HG03196 (cell line): Measurements from ENCODE around the gene CCDC146.
A peak's percentile ranks its signal among the peaks of the same experiment; 100 is the strongest.
"Not testable (repeated sequence)": the region's sequence is repeated elsewhere in the genome, so short reads cannot be mapped to it uniquely, and the experiment has no call there.

Experiments
- ATAC-seq: cut with Tn5 transposase; IDR thresholded peaks from one replicate; pipeline ENCODE4 v1.9.1; 2021; ENCODE audit not compliant: unreplicated experiment

CCDC146 gene

DNA sequence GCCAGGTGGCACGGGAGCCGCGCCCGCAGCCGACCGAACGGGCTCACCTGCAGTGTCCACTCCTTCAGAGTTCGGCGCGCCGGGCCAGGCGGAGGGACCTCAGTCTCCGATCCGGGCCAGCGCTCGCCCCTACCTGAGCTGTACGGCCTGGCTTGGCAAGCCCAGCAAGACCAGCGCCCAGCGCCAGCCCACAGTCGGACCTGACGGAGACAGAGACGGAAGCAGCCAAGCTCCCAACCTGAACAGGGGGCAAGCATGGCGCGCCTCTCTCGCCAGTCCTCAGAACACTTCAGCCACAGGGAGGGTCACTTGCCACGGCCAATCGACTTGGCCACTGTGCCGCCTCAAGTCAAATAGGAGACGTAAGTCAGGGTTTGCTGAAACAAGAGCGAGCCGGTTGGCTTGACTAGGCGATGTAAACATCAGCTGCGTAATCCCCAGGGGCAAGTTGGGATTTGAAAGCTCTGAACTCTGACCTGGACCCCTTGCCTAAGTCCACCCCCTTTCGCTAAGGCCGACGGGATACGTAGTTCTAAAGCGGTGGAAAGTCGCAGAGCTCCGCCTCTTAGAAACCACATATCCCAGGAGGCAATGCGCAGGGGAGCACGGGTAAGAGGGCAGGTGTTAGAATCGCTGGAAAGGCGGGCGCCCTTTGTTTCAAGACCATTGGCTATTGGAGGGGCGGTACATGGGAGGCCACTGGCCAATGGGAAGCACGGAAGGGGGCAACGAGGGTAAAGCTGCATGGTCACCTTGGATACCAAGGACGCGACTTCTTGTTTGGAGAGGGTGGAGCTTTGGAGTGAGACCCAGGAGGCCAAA is at the start of gene CCDC146:
Gene CCDC146 (plus strand): TSS at position 756 of the 822 bp plus-strand sequence. CDS start 45,054 bp downstream, outside the sequence.
- ATAC-seq: peak; percentile 97

GRCh38 chr7:77074786-77075396 is 47.5 kb upstream of the CCDC146 start:
- not testable (repeated sequence) for ATAC-seq

- ATAC-seq: not testable (repeated sequence)
These were observed 45.4 kb upstream of the CCDC146 start for GRCh38 chr7:77077060-77077459.

- ATAC-seq: not testable (repeated sequence)
These were observed 43.3 kb upstream of the CCDC146 start for GRCh38 chr7:77079112-77079511.

DNA sequence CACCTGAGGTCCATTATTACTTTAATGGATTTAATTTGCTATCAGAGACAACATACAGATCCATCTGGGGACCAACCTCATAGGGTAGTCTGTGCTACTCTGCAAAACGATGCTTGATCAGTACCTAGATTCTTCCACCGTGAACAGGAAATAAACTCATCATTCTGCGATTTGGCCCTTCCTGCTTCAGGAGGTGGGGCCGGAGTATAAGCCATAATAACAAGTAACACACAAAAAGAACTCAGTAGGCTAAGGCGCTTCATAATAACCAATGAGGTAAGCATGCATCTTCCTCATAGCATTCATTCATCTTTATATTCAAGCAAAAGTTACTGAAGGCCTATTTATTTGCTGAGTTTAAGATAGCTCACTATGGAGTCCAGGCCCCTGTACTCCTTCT is 42.8 kb upstream of the CCDC146 start:
- ATAC-seq: not testable (repeated sequence)

- ATAC-seq: not testable (repeated sequence)
These were observed 42.2 kb upstream of the CCDC146 start for GRCh38 chr7:77080236-77080635.

GRCh38 chr7:77082192-77082591 is 40.2 kb upstream of the CCDC146 start:
- not testable (repeated sequence) for ATAC-seq

DNA sequence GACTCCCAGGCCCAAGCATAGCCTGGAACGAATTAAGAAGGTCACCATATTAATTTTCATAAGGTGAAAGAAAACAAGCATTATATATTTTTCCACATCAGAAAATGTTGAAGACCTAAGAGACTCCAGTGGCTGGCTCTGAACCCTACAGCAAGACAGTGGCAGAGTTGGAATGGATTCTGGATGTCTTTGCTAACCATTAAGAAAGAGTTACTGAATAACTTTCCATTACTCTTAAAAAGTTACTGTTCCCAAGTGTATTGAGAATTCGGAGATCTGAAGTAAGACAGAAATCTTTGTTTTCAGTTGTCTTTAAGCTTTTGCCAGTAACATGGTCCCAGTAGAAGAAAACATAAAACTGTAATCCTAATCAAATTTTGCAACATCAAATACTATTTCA is 30.1 kb upstream of the CCDC146 start:
- not testable (repeated sequence) for ATAC-seq

- ATAC-seq: not testable (repeated sequence)
These were observed 21.9 kb upstream of the CCDC146 start for GRCh38 chr7:77100501-77100900.

DNA sequence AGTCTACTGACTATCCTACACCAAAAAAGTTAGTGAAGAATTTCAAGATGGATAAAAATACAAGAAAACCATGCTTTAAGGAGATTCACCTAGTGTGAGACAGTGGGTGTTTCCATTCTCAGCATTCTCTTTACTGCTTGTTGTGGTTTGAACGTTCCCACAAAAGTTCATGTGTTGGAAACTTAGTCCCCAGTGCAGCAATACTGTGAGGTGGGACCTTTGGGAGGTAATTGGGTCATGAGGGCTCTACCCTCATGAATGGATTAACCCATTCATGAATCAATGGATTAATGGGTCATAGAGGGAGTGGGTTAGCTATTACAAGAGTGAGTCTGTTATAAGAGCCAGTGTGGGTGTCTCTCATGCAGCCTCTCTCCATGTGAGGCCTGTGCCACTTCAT is 21.2 kb upstream of the CCDC146 start:
- ATAC-seq: not testable (repeated sequence)

GRCh38 chr7:77102671-77103070 is 19.7 kb upstream of the CCDC146 start:
- ATAC-seq: not testable (repeated sequence)

DNA sequence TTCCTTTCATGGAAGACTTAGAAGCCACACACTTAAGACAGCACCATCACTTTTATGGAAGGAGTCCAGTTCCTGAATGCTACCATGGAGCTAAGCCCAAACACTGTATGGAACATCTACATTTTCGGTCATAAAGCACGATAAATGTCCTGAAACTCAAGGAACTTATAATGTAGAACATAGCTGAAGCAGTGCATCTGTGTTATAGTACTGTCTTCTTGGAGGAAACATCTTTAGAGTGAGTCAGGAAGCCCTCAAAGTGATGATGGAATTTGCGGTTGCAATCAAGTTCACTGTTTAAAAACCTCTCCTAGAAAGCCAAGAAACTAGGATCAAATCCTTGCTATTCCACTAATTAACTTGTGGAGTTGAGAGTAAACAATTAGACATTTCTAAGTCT is 16.5 kb upstream of the CCDC146 start:
- not testable (repeated sequence) for ATAC-seq

DNA sequence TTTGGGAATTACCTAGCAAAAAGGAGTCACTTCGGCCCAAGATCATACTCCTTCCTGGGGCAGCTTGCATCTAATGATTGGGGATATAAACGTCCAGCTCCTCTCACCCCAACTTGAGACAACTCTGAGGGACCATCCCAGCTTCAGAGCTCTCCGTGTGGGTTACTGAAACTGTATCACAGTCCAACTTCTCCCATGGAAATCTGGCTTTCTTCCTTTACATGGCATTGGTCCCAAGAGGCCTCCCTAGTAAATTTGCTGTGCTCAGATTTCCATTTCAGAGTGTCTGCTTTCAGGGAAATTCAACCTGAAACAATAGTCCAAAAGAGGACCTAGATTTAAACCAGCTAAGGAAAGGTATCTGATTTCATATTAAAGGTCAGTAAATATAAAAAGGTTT is 14.8 kb upstream of the CCDC146 start:
- ATAC-seq: not testable (repeated sequence)

DNA sequence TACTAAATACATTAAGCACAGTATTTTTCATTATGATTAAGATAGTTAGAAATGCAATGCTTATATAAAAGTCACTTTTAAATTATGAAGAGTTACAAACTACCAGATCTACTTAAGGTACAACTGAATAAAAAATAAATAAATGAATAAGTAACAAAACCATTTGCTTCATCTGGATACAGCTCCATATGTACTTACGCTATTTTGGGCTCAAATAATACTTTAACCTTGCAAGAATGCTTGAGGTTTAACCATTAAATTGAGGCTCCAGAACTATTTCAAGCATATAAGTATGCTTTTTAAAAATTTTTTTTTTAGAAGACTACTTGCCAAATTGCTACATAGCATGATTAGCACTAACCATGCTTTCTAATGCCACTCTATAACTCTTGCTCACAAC is 14.1 kb upstream of the CCDC146 start:
- not testable (repeated sequence) for ATAC-seq

GRCh38 chr7:77112719-77113306 is 9.6 kb upstream of the CCDC146 start:
- ATAC-seq: not testable (repeated sequence)

DNA sequence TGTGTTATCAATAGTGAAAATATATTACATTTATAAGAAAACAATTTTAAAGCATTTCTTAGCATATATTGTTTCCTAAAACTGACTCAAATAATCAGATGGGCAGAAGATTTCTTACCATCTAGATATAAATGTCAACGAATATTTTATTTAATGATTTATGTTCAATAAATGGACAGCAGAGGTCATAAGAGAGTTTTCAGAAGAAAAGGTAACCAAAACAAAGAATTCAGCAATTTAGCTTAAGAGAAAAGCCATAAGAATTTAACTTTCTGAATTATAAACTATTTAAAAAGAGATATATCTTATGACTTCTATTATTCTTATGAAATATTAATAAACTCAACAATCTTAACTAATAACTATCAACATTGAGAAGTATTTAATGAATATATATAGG is 3.1 kb downstream of the CCDC146 start:
- not testable (repeated sequence) for ATAC-seq

DNA sequence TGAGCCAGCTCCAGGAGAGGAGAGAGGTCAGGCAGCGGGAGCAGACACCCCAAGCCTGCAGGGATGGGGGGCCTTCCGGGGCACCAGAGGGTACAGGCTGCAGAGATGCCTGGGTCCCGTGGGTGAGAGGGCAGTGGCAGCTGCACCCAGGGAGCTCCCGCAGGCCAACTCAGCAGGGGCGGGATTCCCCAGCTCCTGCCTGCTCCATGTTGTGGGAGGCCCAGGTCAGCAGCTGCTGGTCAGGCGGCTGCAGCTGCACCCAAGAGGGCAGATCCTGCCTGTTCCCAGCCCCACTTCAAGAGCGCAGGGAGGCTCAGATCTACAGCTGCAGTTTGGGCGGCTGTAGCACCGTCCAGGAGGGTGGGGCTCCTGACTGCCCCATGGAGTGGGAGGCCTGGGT is 4.6 kb downstream of the CCDC146 start:
- not testable (repeated sequence) for ATAC-seq

DNA sequence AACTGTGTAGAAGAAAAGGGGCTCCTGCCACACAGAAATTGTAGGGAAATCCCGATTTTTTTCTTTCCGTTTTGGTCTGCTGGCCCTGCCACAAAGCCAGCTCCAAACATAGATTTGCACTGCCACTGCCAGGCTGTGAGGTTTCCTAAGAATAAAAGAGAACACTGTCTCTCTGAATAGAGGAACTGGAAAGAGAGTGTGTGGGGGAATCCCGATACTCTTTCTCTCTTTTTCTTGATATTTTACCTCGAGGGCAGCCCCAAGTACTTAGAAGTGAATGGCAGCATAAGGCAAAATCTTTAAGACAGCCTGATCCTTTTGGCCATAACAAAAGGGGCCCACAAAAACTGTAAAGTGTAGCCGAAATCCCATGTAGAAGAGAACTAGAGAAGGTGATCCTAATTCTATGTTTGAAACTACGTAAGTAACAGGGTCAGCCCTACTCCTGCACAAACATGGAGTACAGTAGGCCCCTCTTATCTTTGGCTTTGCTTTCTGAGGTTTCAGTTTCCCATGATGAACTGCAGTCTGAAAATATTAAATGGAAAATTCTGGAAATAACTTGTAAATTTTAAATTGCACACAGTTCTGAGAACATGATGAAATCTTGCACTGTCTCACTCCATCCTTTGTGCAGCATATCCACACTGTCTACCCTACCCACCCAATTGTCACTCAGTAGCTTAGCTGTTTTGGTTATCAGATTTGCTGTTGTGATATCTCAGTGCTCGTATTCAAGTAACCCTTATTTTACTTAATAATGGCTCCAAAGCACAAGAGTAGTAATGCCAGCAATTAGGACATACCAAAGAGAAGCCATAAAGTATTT is 6.4 kb downstream of the CCDC146 start:
- ATAC-seq: peak; percentile 56

DNA sequence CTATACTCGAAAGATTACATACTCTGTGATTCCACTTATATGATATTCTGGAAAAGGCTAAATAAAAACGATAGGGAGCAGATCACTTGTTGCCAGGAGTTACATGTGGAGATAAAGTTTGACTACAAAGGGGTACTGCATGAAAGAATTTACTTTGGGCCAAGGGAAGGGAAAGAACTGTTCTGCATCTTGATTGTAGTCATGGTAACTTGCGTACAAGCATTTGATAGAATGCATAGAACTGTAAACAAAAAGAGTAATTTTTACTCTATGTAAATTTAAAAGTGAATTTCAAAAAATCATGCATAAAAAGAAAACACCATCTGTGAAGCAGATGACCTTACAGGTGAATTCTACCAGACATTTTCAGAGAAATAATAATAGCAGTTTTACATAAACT is 9.4 kb downstream of the CCDC146 start:
- not testable (repeated sequence) for ATAC-seq

GRCh38 chr7:77138668-77139067 is 16.3 kb downstream of the CCDC146 start:
- ATAC-seq: not testable (repeated sequence)

DNA sequence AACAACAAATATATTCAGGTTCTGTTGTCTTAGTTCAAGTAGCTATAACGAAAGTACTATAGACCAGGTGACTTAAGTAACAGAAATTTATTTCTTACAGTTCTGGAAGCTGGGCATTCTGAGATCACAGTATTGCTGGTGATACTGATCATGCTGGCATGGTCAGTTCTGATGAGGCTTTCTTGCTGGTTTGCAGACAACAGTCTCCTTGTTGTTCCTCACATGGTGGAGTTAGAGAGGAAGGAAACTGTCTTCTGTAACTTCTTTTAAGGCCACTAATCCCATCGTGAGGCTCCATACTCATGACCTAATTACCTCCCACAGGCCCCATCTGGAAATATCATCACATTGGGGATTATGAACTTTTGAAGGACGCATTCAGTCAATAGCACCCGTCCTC is 17.9 kb downstream of the CCDC146 start:
- not testable (repeated sequence) for ATAC-seq
